GM23248 (cell line): Measurements from ENCODE around the gene NUDT2. TPM values are rescaled to one million over a fixed set of nuclear protein-coding genes. Genes with fewer than 3 reads are reported as not detected.
A peak's percentile ranks its signal among the peaks of the same experiment; 100 is the strongest.

Source experiments
- DNase-seq: peaks from one replicate; pipeline ENCODE4 v3.0.0-alpha.2; 2015
- H2AFZ ChIP-seq: fragments of 200-600 bp; sonication (generic); 2 replicates; pipeline ENCODE4 v1.6.1; 2016; ENCODE audit warnings: antibody characterized with exemption
- H3F3A ChIP-seq: fragments of 200-600 bp; sonication (generic); 2 replicates; pipeline ENCODE4 v1.6.1; 2016; ENCODE audit warnings: mild to moderate bottlenecking, antibody characterized with exemption, mixed run types; ENCODE audit not compliant: insufficient read depth
- H3K27ac ChIP-seq: fragments of 200-600 bp; sonication (generic); 2 replicates; pipeline ENCODE4 v1.5.1; 2016; ENCODE audit warnings: mild to moderate bottlenecking
- H3K27me3 ChIP-seq: fragments of 200-600 bp; sonication (generic); replicated peaks from 2 replicates; pipeline ENCODE4 v1.6.1; 2016; ENCODE audit warnings: mild to moderate bottlenecking; ENCODE audit not compliant: insufficient read depth
- H3K36me3 ChIP-seq: fragments of 200-600 bp; sonication (generic); 2 replicates; pipeline ENCODE4 v1.6.1; 2016; ENCODE audit warnings: low read depth, mild to moderate bottlenecking
- H3K4me1 ChIP-seq: fragments of 200-600 bp; sonication (generic); 2 replicates; pipeline ENCODE4 v1.6.1; 2016; ENCODE audit warnings: mild to moderate bottlenecking; ENCODE audit not compliant: insufficient read depth
- H3K4me2 ChIP-seq: fragments of 200-600 bp; sonication (generic); one replicate; pipeline ENCODE4 v1.6.1; 2016; ENCODE audit warnings: mild to moderate bottlenecking; ENCODE audit not compliant: unreplicated experiment
- H3K4me3 ChIP-seq: fragments of 200-600 bp; sonication (generic); 2 replicates; pipeline ENCODE4 v1.5.1; 2016; ENCODE audit warnings: mild to moderate bottlenecking
- H3K79me2 ChIP-seq: fragments of 200-600 bp; sonication (generic); 2 replicates; pipeline ENCODE4 v1.6.1; 2016; ENCODE audit warnings: mild to moderate bottlenecking; ENCODE audit not compliant: insufficient read depth
- H3K9ac ChIP-seq: fragments of 200-600 bp; sonication (generic); 2 replicates; pipeline ENCODE4 v1.6.1; 2016; ENCODE audit warnings: mild to moderate bottlenecking
- H3K9me2 ChIP-seq: fragments of 200-600 bp; sonication (generic); 2 replicates; pipeline ENCODE4 v1.6.1; 2016; ENCODE audit warnings: mixed run types, mild to moderate bottlenecking, moderate library complexity; ENCODE audit not compliant: insufficient read depth
- H3K9me3 ChIP-seq: fragments of 200-600 bp; sonication (generic); one replicate; pipeline ENCODE4 v1.6.1; 2017; ENCODE audit warnings: low read depth
- H4K20me1 ChIP-seq: fragments of 200-600 bp; sonication (generic); 2 replicates; pipeline ENCODE4 v1.6.0; 2016; ENCODE audit not compliant: insufficient read depth
- EZH2 ChIP-seq: fragments of 200-600 bp; sonication (generic); IDR thresholded peaks from 2 replicates; pipeline ENCODE4 v1.6.1; 2018; ENCODE audit warnings: antibody characterized with exemption, mild to moderate bottlenecking; ENCODE audit not compliant: insufficient read depth, poor library complexity, severe bottlenecking
- EZH2phosphoT487 ChIP-seq: fragments of 200-600 bp; sonication (generic); IDR thresholded peaks from 2 replicates; pipeline ENCODE4 v1.6.1; 2018; ENCODE audit warnings: antibody characterized with exemption, moderate library complexity, mild to moderate bottlenecking, low read depth; ENCODE audit not compliant: insufficient read depth
- WGBS, 2 experiments: methylation state at CpG; one replicate each; pipeline ENCODE4 v1.1.6; 2015 to 2017; ENCODE audit warnings: low lambda C conversion rate in 2 of 2, low coverage in 1 of 2; ENCODE audit errors: missing lambda C conversion rate in 2 of 2; 5-methylcytosine and 5-hydroxymethylcytosine counted together
- in situ Hi-C: fragments of 300-500 bp; cut with MboI; formaldehyde crosslinking; loops from 2 replicates; pipeline ENCODE4 v1.15.0; 2020
- polyA plus RNA-seq: library from polyadenylated mRNA; unstranded; fragments of >200 nt; fragmentation: Nextera tagmentation; extraction: Ambion mirVana; gene quantifications from 2 replicates; pipeline ENCODE4 v1.2.1, GENCODE V29; 2016
- total RNA-seq: library from RNA; depleted of rRNA; stranded (reverse); fragments of >200 nt; shearing (Covaris generic); gene quantifications from 2 replicates; pipeline ENCODE4 v1.2.3, GENCODE V29; 2014

NUDT2 gene
- total and polyA plus RNA-seq, 2 experiments from 2014 or later, result 12.5 to 17.6 TPM

DNA sequence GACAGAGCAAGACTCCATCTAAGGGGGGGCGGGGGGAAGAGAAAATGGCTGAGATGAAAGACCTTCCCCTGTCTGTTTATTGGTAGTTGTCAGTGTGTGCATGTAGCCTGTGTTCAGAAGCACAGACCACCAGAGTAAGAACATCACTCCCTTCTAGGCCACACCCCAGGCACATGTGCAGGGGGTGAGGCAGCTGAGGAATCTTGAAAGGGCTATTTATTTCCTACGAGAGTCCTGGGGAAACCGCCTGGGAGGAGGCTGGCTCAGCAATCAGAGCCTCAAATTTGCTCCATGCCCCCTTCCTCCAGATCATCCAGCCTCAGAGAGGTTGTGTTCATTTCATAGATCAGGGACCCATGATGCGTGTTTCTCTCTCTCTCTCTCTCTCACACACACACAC is 40.3 kb downstream of the NUDT2 start:
- Histone ChIP-seq H3K4me2 (no peak overlapping the region), H3K27ac (no peak overlapping the region), H3F3A (no peaks in the 10 kb centered on the region), H2AFZ (no peak overlapping the region), H3K4me1 (no peaks in the 10 kb centered on the region), H3K9me3 (no peaks in the 10 kb centered on the region), H3K36me3 (no peaks in the 10 kb centered on the region), H3K9me2 (no peaks in the 10 kb centered on the region), H3K79me2 (no peaks in the 10 kb centered on the region), H3K27me3 (no peaks in the 10 kb centered on the region), H3K4me3 (no peak overlapping the region), H4K20me1 (no peaks in the 10 kb centered on the region), H3K9ac (no peak overlapping the region)
- no peak for DNase-seq
- TF ChIP-seq EZH2phosphoT487 (no peak), EZH2 (no peak)
- in situ Hi-C loops, result no loop called here
- WGBS, 2 experiments, result 89 to 99% methylated on average over 4 of the region's 4 CpGs

DNA sequence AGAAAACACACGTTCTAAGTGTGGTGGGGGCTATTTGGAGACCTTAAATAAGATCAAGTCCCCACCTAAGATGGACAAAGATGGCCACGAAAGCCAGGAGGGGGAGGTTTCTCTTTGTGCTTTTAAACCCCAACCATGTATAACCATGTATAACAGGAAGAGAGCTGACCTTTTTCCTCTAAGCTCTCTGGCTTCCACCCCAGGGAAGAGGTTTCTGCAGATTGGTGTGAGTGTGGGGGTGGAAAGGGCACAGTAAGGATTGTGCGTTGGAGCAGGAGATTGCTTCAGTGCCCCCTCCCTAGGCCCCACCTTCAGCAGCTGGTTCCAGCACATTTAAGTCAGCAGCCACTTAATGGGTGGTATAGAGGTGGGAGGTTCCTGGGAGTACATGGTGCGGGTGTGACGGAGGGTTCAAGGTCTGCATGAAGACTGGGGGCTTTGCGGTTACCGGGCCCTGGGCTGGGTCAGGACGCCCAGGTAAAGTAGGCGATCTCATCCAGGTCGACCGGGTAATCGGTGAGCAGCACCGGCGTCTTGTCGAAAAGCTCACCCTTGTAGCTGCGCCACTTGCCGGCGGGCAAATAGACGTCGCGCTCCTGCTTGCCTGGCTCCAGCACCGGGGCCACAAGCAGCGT is 41.1 kb downstream of the NUDT2 start:
- 21 to 37% methylated on average over 10 to 23 of the region's 23 CpGs for WGBS, 2 experiments
- H3K4me2 ChIP-seq, result peak overlapping the region; percentile 86
- H4K20me1 ChIP-seq, result no peaks in the 10 kb centered on the region
- H3F3A ChIP-seq, result no peaks in the 10 kb centered on the region
- H3K9me3 ChIP-seq, result no peaks in the 10 kb centered on the region
- H3K9me2 ChIP-seq, result no peaks in the 10 kb centered on the region
- no peak for DNase-seq
- H3K4me1 ChIP-seq, result no peaks in the 10 kb centered on the region
- H3K79me2 ChIP-seq, result no peaks in the 10 kb centered on the region
- peak overlapping the region; percentile 68 for H3K4me3 ChIP-seq
- H2AFZ ChIP-seq, result peak overlapping the region; percentile 76
- in situ Hi-C loops, result no loop called here
- H3K27me3 ChIP-seq, result no peaks in the 10 kb centered on the region
- TF ChIP-seq EZH2 (no peak), EZH2phosphoT487 (no peak)
- H3K27ac ChIP-seq, result no peak overlapping the region
- peak overlapping the region; percentile 15; the same call in 1 of the 2 replicates for H3K9ac ChIP-seq
- H3K36me3 ChIP-seq, result no peaks in the 10 kb centered on the region

DNA sequence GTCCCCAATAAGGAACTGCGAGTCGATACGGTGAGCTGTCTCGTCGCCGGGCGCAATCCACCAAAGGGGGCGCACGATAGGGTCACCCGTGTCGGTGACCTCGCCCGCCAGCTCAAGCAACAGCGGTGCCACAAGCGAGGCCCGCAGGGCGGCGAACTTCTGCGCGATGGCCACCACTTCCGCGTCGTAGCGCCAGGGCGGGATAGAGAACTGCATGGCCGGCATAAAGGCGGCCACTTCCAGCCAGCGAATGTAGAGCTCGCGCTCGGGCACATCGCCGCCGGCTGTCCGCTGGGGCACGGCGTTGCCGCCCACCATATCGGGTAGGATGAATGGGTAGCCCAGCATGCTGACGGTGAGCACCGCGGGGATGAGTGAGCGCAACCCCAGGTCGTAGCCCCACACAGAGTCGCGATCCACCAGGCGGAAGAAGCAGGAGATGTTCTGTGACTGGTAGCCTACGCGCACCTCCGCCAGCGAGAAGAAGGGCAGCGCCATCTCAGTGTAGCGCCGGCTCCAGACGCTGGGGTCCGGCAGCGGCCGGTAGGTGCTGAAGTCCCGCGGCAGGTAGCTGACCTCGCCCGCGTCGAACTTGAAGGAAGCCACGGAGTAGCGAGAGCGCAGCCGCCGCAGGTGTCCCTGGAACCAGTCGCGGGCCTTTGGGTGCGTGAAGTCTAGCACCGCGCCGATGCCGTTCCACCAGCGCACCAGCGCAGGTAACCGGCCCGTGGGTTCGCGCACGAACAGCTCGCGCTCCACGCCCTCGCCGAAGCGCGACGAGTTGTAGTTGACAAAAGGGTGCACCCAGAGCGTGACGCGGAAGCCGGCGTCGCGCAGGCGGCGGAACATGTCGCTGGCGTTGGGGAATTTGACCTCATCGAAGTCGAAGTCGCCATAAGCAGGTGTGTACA is 41.9 kb downstream of the NUDT2 start:
- Histone ChIP-seq H3K36me3 (no peaks in the 10 kb centered on the region), H2AFZ (peak overlapping the region; percentile 76), H3K79me2 (no peaks in the 10 kb centered on the region), H3K27ac (no peak overlapping the region), H4K20me1 (no peaks in the 10 kb centered on the region), H3K27me3 (no peaks in the 10 kb centered on the region), H3K9me3 (no peaks in the 10 kb centered on the region), H3F3A (0 out of 2 replicates have a peak, but pooled peaks cover 5% of the 10 kb centered on the region), H3K4me3 (peak overlapping the region; percentile 68), H3K9me2 (no peaks in the 10 kb centered on the region), H3K4me1 (no peaks in the 10 kb centered on the region), H3K4me2 (peak overlapping the region; percentile 86), H3K9ac (peak overlapping the region; percentile 15; the same call in 1 of the 2 replicates)
- peak; percentile 59 for DNase-seq
- in situ Hi-C loops, result no loop called here
- 19 to 21% methylated on average over 104 to 105 of the region's 105 CpGs for WGBS, 2 experiments
- TF ChIP-seq EZH2phosphoT487 (no peak), EZH2 (no peak)

- 0 out of 2 replicates have a peak, but pooled peaks cover 5% of the 10 kb centered on the region for H3F3A ChIP-seq
- no peak overlapping the region for H3K9ac ChIP-seq
- in situ Hi-C loops, result no loop called here
- no peak for DNase-seq
- H3K4me1 ChIP-seq, result no peaks in the 10 kb centered on the region
- H3K79me2 ChIP-seq, result no peaks in the 10 kb centered on the region
- WGBS, 2 experiments, result 58 to 61% methylated on average over 58 to 60 of the region's 60 CpGs
- H3K9me2 ChIP-seq, result no peaks in the 10 kb centered on the region
- H3K27ac ChIP-seq, result no peak overlapping the region
- no peaks in the 10 kb centered on the region for H3K9me3 ChIP-seq
- no peak overlapping the region for H2AFZ ChIP-seq
- H3K4me3 ChIP-seq, result no peak overlapping the region
- H4K20me1 ChIP-seq, result no peaks in the 10 kb centered on the region
- no peaks in the 10 kb centered on the region for H3K36me3 ChIP-seq
- no peak overlapping the region for H3K4me2 ChIP-seq
- H3K27me3 ChIP-seq, result no peaks in the 10 kb centered on the region
- TF ChIP-seq EZH2, result no peak
- TF ChIP-seq EZH2phosphoT487, result no peak
Observed at GRCh38 chr9:34371886-34372466, 42.6 kb downstream of the NUDT2 start.
